ENCODE data around the gene FIBP.

FIBP gene

GRCh38 chr11:65869643-65870306, 18.5 kb downstream of the FIBP start:
- DNase-seq = no peak

GRCh38 chr11:65868907-65869306, 19.4 kb downstream of the FIBP start:
- DNase-seq = no peak

GRCh38 chr11:65868076-65868667, 20.1 kb downstream of the FIBP start:
- DNase-seq = no peak

- no peak for DNase-seq
These were observed 20.8 kb downstream of the FIBP start for GRCh38 chr11:65867284-65868071.

GRCh38 chr11:65866509-65867283, 21.6 kb downstream of the FIBP start:
- DNase-seq = no peak

- DNase-seq = no peak
These were observed 22.6 kb downstream of the FIBP start for GRCh38 chr11:65865550-65866172.

- DNase-seq = no peak
These were observed 23.4 kb downstream of the FIBP start for GRCh38 chr11:65864706-65865471.

GRCh38 chr11:65863889-65864705, 24.2 kb downstream of the FIBP start:
- no peak for DNase-seq

GRCh38 chr11:65862941-65863888, 25.1 kb downstream of the FIBP start:
- DNase-seq = no peak

- DNase-seq = no peak
These were observed 26.0 kb downstream of the FIBP start for GRCh38 chr11:65862191-65862735.

- no peak for DNase-seq
These were observed 26.6 kb downstream of the FIBP start for GRCh38 chr11:65861533-65862183.

GRCh38 chr11:65861165-65861505, 27.1 kb downstream of the FIBP start:
- DNase-seq = no peak

- peak; percentile 98 for DNase-seq
These were observed 27.8 kb downstream of the FIBP start, which contains the start of gene MUS81 for GRCh38 chr11:65860278-65861164. MUS81 (plus strand) TSS chr11:65860433; CDS start chr11:65860754, 321 bp downstream.

- DNase-seq = no peak
These were observed 28.4 kb downstream of the FIBP start for GRCh38 chr11:65859812-65860277.

GRCh38 chr11:65859095-65859811, 29.0 kb downstream of the FIBP start:
- peak; percentile 98 for DNase-seq

- no peak for DNase-seq
These were observed 29.6 kb downstream of the FIBP start for GRCh38 chr11:65858681-65859087.

All from activated gamma-delta T cell treated with Interleukin-2 at 50 U/mL for 16 hours (primary cell).